Dermis microvascular lymphatic vessel endothelial cell (primary cell): ENCODE results near the gene AGT. TPM values are rescaled to one million over a fixed set of nuclear protein-coding genes. Genes with fewer than 3 reads are reported as not detected.

Experiments used
- DNase-seq, 2 donors: peaks; one replicate each; pipeline versions ENCODE4 v3.0.0 to v3.0.0-alpha.2; 2010; ENCODE audit warnings: low read depth in 2 of 2
- total RNA-seq: library from RNA; depleted of rRNA; stranded (reverse); fragments of >200 nt; gene quantifications from 2 replicates; pipeline ENCODE4 v1.2.1, GENCODE V29; 2014

AGT gene
- not detected in 2 replicates for total RNA-seq

DNA sequence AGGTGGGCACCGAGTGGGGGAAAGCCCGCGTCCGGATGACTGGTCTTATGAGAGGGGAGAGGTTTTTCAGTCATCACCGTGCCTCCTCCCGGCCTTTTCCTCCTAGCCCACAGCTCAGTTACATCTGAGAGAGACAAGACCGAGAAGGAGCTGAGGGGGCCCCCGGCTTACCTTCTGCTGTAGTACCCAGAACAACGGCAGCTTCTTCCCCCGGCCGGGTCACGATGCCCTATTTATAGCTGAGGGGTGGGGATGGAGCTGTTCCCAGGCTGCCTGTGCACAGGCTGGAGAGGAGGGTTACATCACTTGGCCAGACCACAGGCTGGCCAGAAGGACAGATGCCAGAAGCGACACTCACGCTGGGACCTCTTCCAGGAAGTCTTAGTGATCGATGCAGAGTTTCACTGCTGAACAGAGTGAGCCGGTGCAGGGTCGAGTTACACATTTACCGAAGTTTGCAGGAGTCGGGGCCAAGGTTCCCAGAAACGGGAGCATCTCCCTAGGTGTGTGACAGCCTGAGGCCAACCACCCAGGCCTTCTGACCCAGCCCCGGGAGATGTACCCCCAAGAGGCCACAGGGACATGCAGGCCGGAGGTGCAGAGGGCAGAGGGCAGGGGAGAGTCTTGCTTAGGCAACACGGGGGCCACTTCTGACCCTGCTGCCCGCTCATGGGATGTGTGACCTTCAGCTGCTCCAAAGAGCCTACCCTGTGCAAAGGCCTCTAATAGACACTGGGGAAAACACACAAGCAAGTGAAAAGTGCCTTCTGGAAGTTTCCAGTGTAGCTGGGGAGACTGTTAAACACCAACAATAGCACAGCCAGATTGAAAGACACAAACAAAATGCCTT is at the start of gene AGT:
Gene AGT (minus strand): TSS at position 208 of the 850 bp plus-strand sequence. CDS start 3,299 bp downstream, outside the sequence.
- DNase-seq: no peak

DNA sequence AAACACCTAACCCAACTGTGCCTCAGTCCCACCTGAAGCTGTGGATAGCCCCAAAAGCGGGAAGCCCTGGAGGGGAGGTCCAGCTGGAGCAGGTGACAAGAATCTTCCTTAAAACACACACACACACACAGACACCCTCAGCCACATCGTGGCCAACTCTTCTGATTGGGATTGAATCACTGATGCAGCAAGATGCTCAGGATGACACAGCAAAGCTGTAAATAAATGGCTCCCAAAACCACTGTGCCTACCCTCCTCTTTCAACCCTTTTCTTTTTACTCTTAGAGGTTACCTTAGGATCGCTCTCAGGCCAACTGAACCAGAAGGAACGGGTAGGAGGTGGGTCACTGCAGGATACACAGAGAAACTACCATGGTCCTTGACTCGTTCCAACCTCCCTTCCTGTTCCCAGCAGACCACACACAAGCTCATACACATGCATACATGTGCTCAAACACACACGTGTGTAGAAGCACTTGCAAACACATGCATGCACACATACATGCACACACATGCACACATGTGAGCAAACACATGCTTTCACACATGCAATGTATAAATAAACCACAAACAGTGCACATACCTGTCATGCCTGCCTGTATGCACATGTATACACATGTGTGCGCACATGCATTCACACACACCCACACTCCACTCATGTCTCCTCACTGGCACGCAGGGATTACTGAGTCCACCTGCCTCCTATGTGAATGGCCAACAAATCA is 47.7 kb upstream of the AGT start:
- no peak for DNase-seq

DNA sequence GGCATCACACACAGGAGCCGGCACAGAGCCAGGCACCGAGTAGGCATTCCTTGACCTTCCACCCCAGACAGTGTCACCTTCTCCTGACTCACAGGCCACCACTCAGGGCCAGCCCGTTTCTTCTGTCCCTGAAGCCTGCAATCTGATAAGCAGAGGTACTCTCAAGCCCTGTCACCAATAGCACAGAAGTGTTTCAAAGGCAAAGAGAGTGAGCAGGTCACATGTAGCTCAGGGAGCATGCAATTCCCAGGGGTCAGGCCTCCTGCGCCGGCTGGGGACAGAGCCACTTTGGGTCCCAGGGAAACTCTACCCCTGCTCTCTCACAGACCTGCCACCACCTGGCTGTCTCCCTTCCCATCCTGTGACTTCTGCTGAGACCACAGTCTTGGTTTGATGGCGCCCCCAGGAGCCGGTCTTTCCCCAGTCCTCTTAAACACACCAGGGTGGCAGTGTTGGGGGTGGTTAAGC is 46.5 kb upstream of the AGT start:
- no peak for DNase-seq

DNA sequence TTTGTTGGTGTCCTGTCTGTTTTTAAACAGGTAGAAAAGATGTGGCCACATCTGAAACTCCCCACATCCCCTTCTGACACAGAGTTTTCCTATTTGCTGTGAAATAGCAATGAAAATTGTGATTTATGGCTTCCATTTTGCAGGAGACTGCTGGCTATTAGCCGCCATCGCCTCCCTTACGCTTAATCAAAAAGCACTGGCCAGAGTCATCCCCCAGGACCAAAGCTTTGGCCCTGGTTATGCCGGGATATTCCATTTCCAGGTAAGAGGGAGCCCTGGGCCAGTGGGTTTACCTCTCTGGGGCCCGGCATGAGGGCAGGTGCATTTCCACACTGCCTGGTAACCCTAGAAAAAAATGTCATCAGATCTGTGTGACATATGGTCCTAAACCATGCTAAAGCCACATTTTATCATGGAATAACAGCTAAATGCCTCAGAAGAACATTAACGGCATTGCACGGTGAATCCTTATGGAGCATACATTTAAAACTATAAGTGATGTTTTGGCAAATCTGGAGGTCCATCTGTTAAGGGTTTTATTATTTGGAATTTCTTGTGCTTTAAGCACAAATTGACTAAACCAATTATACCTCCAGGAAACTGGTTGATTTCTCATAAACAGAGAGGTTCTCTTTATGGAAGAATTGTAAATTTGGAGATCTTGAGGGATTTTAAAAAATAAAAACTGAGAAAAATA is 45.6 kb upstream of the AGT start:
- no peak for DNase-seq

DNA sequence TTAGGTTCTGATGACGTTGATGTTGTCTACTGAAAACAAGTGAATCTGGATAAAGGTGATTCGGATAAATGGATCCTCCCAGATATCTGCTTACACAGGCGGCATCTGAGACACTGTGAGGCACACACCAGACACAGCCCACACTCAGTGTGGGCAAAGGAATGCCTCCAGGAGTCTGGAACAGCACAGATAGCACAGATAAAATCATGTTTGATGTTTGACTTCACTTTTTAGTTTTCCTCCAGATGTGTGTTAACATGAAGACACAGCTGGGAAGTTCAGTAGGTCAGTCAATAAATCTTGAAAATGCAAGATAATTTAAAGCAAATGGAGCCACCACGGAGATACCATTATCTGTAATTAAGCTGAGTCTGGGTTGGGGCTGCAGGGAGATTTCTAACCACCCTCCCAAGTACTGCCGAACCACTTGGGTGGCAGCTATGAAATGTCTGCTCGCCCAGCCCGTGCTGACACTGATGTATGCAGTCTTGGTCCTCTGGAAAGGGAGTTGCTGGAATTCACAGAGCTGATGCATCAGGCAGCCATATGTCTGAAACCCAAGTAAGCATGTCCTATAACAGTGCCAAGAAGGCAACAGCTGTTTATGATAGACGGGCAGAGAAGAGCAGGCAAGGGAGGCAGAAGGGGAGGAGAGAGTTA is 44.9 kb upstream of the AGT start:
- DNase-seq: no peak

DNA sequence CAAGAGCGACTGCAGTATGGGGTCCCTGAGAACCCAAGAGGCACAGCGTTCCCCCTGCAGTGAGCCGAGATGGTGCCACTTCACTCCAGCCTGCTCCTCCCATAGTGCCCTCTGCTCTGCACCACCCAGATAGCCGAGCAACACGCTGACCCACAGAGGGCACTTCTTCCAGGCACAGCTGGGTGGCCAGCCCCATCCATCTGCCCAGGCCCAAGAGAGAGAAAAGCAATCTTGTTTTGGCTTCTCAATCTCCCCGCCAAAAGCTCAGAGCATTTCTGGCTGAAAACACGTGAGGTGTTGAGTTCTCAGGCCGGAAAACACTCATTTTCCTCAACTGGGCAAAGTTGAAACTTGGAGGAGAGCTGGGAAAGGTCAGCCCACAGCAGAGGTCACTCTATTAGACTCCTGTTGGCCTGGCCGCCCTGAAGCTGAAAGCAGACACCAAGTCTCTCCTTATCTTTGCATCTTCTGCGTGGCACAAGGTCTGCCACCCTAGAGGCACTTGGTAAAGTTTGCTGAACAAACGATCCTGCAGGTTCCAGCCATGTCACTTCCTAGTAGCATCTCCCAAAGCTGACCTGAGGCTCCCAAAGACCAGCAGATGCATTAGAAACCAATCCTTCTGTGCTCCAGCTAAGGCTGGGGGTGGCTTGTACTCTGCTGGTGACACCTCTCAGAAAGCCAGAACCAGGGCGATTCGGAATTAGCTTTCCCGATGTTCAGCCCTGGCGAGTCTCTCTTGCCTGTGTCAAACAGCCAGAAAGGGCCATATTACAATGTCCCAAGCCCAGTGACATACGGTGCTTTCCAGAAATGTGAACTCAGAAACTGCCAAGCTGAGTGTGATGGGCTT is 44.2 kb upstream of the AGT start:
- no peak for DNase-seq

DNA sequence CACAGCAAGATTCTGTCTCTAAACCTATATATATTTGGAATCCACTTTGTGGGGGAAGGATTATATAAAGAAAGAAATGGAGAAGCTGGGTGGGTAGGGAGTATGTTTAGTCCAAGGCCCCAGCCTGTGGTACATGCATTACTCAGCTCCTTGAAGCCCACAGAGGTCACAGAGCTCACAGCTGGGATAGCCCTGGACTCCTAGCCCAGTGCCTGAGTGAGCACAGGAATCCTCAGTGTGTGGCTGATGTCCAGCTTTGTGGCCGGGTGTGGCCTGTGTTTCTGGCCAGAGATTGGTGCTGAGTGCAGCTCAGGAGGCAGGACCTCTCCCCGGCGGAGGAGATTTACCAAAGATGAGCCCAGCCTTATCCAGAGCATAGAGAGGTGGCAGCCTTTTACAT is 40.9 kb upstream of the AGT start:
- no peak for DNase-seq

DNA sequence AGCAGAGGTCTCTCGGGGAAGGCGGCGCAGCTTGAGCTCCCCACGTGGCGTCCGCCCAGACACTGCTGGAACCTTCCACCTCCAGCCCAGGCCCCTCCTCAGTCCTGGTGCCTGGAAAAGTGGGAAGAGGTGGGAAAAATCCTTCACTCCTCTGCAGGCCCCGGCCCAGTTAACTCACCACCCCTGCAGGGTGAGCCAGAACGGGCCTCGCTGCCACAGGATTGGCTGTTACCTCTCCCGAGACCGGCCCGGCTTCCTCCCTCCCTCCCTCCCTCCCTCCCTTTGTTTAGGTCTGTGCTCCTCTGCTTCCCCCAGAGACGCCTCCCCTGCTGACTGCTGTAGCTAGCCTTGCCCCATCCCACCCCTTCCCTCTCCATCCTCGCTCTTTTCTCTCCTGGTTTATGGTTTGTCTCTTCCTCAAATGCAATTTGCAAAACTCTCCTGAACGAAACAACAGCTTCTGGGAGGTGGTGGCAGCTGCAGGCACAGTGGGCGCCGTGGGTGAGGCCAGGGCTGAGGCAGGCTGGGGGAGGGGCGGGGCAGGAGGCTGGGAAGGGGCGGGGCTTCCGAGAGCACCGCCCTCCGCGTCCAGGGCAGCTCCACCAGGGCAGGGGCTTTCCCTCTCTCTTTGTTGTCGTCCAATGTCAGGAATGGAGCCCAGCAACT is 39.8 kb upstream of the AGT start:
- DNase-seq: peak; percentile 18 to 33

DNA sequence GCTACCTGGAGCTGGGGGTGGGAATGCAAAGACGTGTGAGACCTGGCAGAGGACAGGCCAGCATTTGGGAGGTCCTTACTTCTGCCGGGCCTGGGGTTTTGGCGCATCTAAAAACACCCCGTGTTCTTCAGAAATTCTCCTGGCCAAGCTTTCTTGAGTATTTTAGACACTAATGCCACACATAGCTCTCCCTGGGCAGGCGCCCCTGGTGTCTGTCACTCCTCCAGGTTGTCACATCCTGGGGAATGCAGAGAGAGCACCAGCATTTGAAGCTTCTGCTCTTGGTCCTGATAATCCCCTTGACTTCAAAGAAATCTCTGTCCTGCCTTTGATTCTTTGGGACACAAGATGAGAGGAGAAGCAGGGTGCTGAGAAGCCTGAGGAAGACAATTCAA is 39.3 kb upstream of the AGT start:
- DNase-seq: no peak

DNA sequence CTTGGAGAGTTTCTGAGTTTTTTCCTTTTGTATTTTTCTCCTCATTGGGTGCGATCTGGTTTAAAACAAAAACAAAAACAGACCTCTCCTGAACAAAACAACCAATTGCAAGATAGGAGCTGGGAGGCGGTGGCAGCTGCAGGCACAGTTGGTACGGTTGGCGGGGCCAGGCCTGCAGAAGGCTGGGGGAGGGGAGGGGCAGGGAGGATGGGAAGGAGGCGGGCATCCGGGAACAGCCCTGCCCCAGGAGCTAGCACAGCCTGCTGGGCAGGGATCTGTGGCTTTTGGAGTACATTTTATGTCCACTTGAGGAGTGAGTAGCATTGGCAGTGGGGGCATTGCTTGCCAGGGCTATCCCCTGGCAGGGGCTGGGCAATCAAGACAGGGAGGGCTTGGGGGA is 38.5 kb upstream of the AGT start:
- DNase-seq: no peak

DNA sequence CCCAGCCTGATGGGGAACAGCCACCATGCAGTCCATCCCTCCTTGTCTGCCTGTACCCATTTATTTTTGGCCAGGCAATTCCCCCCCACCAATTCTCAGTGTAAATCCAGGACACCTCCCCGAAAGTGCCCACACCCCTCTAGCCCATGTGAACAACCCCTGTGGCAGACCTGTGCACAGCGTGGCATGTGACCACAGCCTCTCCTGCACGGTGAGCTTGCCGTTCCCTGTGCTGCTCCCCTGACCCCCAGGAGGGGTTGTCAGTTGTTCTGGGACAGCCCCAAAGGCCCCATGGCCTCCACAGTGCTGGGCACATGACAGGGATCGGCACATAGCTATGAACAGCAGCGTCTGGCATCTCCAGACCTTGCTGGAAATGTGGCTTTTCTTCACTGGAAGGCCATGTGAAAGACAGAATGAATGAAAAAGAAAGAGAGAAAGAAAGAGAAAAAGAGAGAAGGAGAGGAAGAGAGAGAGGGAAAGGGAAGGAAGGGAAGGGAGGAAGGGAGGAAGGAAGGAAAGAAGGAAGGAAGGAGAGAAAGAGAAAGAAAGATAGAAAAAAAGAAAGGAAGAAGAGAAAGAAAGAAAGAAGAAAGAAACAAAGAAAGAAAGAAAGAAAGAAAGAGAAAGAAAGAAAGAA is 37.2 kb upstream of the AGT start:
- no peak for DNase-seq

DNA sequence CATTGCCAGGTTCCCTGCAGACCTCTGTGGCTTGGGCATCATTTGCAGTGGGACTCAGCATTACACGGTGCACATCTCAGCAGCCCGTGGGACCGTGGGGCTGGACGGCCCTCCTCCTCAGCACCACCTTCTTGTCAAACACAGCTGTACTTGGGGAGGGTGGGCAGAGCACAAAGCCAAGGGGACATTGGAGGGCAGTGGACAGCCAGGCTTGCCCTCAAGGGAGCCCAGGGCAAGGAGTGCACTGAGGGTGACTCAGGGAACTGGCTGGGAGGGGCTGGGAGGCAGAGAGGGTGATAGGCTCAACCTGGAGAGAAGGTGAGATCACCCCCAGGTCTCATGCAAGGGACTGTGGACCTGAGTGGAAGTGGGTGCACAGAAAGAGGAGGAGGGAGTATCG is 36.7 kb upstream of the AGT start:
- DNase-seq: no peak

DNA sequence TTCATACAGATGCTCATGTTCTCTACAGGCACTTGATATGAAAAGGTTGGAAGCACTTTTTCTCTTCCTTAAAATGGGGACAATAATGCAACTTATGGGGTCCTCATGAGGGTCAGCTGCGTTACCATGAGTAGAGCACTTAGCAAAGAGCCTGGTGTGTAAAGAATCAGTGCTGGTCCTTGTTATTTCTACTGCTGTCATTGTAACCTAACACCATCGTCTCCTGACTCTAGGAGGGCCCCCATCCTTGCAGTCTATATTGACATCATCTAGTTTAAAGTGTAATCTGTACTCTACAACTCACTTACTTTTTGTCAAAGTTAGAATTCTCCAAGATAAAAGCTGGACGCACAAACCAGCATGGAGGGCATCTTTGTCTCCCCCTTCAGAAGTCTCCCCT is 35.7 kb upstream of the AGT start:
- DNase-seq: no peak

DNA sequence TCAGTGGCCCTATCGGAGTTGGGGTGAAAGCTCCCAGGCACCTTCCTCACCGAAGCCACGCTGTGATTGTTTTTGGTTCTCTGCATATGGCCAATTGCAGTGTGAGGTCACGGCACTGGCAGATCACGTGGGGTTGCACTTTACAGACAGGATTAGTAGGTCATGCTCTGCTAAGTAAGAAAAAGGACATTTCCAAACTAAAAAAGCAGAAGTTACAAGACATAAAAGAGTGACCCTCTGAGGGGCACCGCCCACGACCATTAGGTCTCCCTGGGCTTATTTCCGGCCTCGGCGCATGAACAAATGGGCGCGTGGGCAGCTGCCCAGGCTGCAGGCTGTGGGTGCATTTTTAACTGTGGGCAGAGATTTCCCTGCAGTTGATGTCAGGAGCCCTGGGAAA is 35.2 kb upstream of the AGT start:
- DNase-seq: no peak

DNA sequence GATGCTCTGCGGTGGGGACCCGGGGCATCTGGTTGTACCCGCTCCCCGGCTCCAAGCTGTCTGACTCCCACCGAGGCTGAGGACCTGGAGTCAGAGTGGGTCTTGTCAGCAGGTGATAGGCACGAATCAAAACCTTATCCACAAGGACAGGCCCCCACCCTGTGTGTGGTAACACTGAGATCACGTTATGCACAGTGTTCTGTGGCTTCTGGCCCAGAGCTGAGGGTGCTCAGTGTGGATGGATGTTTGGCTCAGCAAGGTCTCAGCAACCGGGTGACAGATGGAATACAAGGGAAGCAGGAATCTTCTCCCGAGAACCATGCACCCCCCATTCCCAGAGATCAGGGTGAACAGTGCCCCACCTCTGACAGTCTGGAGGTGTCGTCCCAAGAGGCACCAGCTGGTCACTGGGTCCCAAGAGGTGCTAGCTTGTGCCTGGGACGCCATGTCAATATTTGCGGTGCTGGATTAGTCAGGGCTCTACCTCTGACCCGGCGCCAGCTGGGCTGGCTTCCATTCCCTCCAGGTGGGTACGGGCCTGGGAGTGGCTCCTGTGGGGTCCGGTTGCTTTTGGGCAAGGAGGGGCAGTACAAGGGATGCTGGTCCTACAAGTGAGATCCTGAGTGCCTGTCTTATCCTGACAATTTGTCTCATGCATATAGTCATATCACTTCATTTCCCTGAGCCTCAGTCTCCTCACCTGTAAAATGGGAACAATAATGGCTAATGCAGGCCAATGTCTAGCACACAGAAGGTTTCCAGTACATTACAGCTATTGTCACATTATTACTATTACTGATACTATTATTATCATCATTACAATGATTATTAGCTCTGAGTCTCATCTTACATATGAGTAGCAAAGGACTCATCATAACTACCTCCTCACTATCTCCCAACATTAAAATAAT is 34.2 kb upstream of the AGT start:
- DNase-seq: no peak

DNA sequence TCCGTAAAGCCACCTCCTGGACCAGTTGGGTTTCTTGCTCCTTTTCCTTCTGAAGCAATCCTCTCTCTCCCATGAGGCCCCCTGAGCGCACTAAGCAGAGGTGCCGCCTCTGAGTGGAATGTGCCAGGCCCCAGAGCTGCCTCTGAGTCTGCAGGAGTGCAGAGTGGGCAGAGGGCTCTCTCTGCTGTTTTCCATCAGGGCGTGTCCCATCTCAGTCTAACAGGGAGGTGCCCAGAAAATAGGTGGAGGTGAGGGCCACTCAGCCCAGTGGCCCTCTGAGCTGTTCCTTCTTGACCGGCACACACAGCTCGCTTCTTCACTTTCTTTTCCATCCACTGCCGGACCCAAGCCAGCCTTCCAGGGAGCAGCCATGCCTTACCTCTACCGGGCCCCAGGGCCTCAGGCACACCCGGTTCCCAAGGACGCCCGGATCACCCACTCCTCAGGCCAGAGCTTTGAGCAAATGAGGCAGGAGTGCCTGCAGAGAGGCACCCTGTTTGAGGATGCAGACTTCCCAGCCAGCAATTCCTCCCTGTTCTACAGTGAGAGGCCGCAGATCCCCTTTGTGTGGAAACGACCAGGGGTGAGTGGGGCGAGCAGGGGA is 33.3 kb upstream of the AGT start, which contains the start of gene CAPN9:
Gene CAPN9 (plus strand): TSS at position 262 of the 604 bp plus-strand sequence. CDS start 109 bp downstream, at position 371.
- DNase-seq: no peak

DNA sequence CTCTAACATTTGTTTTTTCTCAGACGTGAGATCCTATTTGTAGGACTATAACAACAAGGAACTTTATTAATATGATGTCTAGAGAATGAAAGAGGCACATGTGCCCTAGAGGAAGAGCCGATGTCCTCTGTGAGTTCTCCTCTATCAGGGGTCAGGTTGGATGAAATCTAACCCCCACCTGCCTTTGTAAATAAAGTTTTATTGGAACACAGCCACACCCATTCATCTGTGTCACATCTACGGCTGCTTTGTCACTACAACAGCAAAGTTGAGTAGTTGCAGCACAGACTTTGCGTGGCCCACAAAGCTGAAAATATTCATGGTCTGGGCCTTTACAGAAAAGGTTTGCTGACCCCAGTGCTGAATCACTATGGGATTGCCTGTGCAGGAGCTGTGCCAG is 32.7 kb upstream of the AGT start:
- no peak for DNase-seq

DNA sequence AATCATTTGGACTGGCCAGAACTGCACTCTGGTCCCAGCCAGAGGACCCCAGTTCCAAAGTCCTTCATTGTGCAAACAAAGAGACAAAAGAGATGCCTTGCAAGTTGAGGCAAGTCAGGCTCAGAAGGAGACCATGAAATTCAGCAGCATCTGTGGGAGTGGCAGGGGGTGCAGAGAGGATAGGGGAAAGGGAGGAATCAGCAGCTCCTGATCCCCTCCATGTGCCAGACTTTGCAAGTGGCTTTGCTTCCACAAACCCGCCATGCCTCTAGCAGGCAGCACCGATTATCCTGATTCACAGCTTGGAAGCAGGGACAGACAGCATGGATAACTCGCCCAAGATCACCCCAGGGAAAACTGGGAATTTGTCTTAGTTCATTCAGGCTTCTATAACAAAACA is 31.1 kb upstream of the AGT start:
- DNase-seq: no peak
